ENCODE measurements around the gene SORL1-AS1.

The SORL1-AS1 gene

GRCh38 chr11:121467965-121468364 lies 15.2 kb upstream of the SORL1-AS1 start:
- DNase-seq (no peak), ATAC-seq (ENCODE audit: low FRiP score) (no peak)
- 82 to 84% methylated on average over 10 of the region's 10 CpGs for WGBS, 2 donors
- Histone ChIP-seq H3K4me1 (ENCODE audit: control insufficient read depth in 1 of 2, insufficient read depth in 2 of 2, low read length in 2 of 2) (peaks cover 2 to 4% of the 10 kb centered on the region in 2 donors), H3K9me3 (ENCODE audit: control insufficient read depth, low read length) (no peaks in the 10 kb centered on the region), H3K27me3 (ENCODE audit: control insufficient read depth in 1 of 2, insufficient read depth in 2 of 2, low read length in 1 of 2) (no peaks in the 10 kb centered on the region), H3K27ac (ENCODE audit: low read depth in 1 of 2, low read length in 2 of 2) (no peak overlapping the region), H3K4me3 (ENCODE audit: low read length in 2 of 2) (no peak overlapping the region), H3K36me3 (ENCODE audit: control insufficient read depth in 1 of 2, insufficient read depth in 2 of 2, low read length in 1 of 2) (no peaks in the 10 kb centered on the region)
- intact Hi-C loops (cut with DNase I) = no loop called here

DNA sequence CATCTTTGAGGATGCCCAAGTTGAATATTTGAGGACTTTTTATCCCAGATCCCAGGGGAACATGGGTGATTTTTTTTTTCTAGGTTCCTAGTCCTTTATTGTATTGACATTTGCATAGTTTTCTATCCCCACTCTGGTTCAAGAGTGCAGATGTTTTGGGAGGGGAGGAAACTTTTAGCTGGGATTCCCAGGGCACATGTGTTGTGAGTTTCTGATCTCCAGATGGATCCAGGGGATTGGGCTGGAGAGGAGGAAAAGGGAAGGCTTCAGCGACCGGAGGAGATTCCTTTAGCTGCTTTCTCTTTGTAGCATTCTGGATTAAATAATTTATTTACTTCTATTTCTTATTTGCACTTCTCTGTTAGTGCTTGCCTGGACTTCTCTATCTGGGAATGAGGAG lies 14.7 kb upstream of the SORL1-AS1 start:
- H3K27me3 ChIP-seq (ENCODE audit: control insufficient read depth in 1 of 2, insufficient read depth in 2 of 2, low read length in 1 of 2) = no peaks in the 10 kb centered on the region
- no peaks in the 10 kb centered on the region for H3K36me3 ChIP-seq (ENCODE audit: control insufficient read depth in 1 of 2, insufficient read depth in 2 of 2, low read length in 1 of 2)
- no peak for DNase-seq
- WGBS, 2 donors = 91% methylated on average over 2 of the region's 2 CpGs
- no peak overlapping the region for H3K4me3 ChIP-seq (ENCODE audit: low read length in 2 of 2)
- intact Hi-C loops (cut with DNase I) = no loop called here
- H3K4me1 ChIP-seq (ENCODE audit: control insufficient read depth in 1 of 2, insufficient read depth in 2 of 2, low read length in 2 of 2) = peaks cover 2 to 4% of the 10 kb centered on the region in 2 donors
- H3K27ac ChIP-seq (ENCODE audit: low read depth in 1 of 2, low read length in 2 of 2) = peak overlapping the region in 1 of 2 donors; percentile 86
- no peaks in the 10 kb centered on the region for H3K9me3 ChIP-seq (ENCODE audit: control insufficient read depth, low read length)
- no peak for ATAC-seq (ENCODE audit: low FRiP score)

DNA sequence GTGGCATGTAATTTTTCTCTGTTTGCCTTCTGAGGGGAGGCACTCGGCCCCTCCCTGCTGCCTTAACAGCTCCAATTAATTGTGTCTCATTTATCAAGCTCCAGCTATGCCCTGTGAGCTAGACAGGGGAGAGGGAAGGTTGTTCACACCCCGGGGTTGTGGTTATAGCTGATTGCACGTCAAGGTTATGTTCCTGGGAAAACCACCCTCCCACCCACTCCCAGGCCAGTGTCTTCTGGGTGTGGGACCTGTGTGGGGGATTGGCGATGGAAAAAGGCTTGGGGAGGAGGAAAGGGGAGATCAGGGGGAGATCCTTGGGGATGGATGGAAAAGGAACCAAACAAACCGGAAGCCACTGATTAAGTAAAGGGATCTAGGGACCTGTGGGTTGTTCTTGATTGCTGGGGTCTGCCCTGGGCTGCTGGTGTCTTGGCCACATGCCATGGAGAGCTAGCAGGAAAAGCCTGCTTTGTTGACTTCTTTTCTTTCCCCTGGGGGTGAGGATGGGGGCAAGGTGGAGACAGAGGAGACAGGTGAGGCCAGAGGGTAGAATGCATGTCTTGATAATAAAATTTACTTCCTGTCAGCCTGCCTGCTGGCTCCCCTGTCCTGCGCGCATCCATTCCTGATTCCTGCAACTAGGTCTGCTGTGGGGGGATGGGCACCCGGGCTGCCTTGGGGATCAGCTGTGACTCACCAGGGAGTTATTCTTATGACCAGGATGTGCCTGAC lies 13.5 kb upstream of the SORL1-AS1 start:
- H3K9me3 ChIP-seq (ENCODE audit: control insufficient read depth, low read length) = no peaks in the 10 kb centered on the region
- peak overlapping the region in 1 of 2 donors; percentile 85 for H3K27ac ChIP-seq (ENCODE audit: low read depth in 1 of 2, low read length in 2 of 2)
- no peak overlapping the region for H3K4me3 ChIP-seq (ENCODE audit: low read length in 2 of 2)
- H3K36me3 ChIP-seq (ENCODE audit: control insufficient read depth in 1 of 2, insufficient read depth in 2 of 2, low read length in 1 of 2) = no peaks in the 10 kb centered on the region
- WGBS, 2 donors = 45 to 54% methylated on average over 8 of the region's 8 CpGs
- H3K4me1 ChIP-seq (ENCODE audit: control insufficient read depth in 1 of 2, insufficient read depth in 2 of 2, low read length in 2 of 2) = peaks cover 2 to 4% of the 10 kb centered on the region in 2 donors
- DNase-seq (peak; percentile 95 to 96), ATAC-seq (ENCODE audit: low FRiP score) (peak; percentile 89)
- no peaks in the 10 kb centered on the region for H3K27me3 ChIP-seq (ENCODE audit: control insufficient read depth in 1 of 2, insufficient read depth in 2 of 2, low read length in 1 of 2)
- intact Hi-C loops (cut with DNase I) = no loop called here

DNA sequence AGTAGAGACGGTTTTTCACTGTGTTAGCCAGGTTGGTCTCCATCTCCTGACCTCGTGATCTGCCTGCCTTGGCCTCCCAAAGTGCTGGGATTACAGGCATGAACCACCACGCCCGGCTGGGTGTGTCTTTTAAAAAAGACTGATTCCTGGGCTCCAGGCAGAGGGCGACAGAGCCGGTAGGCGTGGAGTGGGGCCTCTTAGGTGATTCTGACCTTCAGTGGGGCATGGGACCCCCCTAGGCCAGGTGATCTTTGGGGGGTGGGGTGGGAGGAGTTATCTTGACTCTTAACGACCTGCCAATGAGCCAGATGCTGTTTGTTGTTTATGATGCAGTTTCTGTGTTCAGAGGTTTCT lies 12.9 kb upstream of the SORL1-AS1 start:
- Histone ChIP-seq H3K27me3 (ENCODE audit: control insufficient read depth in 1 of 2, insufficient read depth in 2 of 2, low read length in 1 of 2) (no peaks in the 10 kb centered on the region), H3K4me3 (ENCODE audit: low read length in 2 of 2) (no peak overlapping the region), H3K4me1 (ENCODE audit: control insufficient read depth in 1 of 2, insufficient read depth in 2 of 2, low read length in 2 of 2) (peaks cover 2 to 4% of the 10 kb centered on the region in 2 donors), H3K9me3 (ENCODE audit: control insufficient read depth, low read length) (no peaks in the 10 kb centered on the region), H3K36me3 (ENCODE audit: control insufficient read depth in 1 of 2, insufficient read depth in 2 of 2, low read length in 1 of 2) (no peaks in the 10 kb centered on the region), H3K27ac (ENCODE audit: low read depth in 1 of 2, low read length in 2 of 2) (peak overlapping the region in 1 of 2 donors; percentile 85)
- ATAC-seq (ENCODE audit: low FRiP score) (no peak), DNase-seq (no peak)
- 80 to 91% methylated on average over 8 of the region's 8 CpGs for WGBS, 2 donors
- intact Hi-C loops (cut with DNase I) = no loop called here

- no peak overlapping the region for H3K4me3 ChIP-seq (ENCODE audit: low read length in 2 of 2)
- no peaks in the 10 kb centered on the region for H3K27me3 ChIP-seq (ENCODE audit: control insufficient read depth in 1 of 2, insufficient read depth in 2 of 2, low read length in 1 of 2)
- H3K4me1 ChIP-seq (ENCODE audit: control insufficient read depth in 1 of 2, insufficient read depth in 2 of 2, low read length in 2 of 2) = peaks cover 2 to 4% of the 10 kb centered on the region in 2 donors
- H3K9me3 ChIP-seq (ENCODE audit: control insufficient read depth, low read length) = no peaks in the 10 kb centered on the region
- 27 to 35% methylated on average over 11 of the region's 11 CpGs for WGBS, 2 donors
- H3K36me3 ChIP-seq (ENCODE audit: control insufficient read depth in 1 of 2, insufficient read depth in 2 of 2, low read length in 1 of 2) = no peaks in the 10 kb centered on the region
- H3K27ac ChIP-seq (ENCODE audit: low read depth in 1 of 2, low read length in 2 of 2) = peak overlapping the region in 1 of 2 donors; percentile 34
- DNase-seq (peak; percentile 79 to 84), ATAC-seq (ENCODE audit: low FRiP score) (peak; percentile 58)
- intact Hi-C loops (cut with DNase I) = no loop called here
These were observed 11.7 kb upstream of the SORL1-AS1 start for GRCh38 chr11:121464352-121464946.

- H3K4me3 ChIP-seq (ENCODE audit: low read length in 2 of 2) = no peak overlapping the region
- no peak for ATAC-seq (ENCODE audit: low FRiP score)
- 88 to 95% methylated on average over 6 of the region's 6 CpGs for WGBS, 2 donors
- H3K27me3 ChIP-seq (ENCODE audit: control insufficient read depth in 1 of 2, insufficient read depth in 2 of 2, low read length in 1 of 2) = no peaks in the 10 kb centered on the region
- DNase-seq = no peak
- peak overlapping the region in 1 of 2 donors; percentile 34 for H3K27ac ChIP-seq (ENCODE audit: low read depth in 1 of 2, low read length in 2 of 2)
- no peaks in the 10 kb centered on the region for H3K36me3 ChIP-seq (ENCODE audit: control insufficient read depth in 1 of 2, insufficient read depth in 2 of 2, low read length in 1 of 2)
- H3K9me3 ChIP-seq (ENCODE audit: control insufficient read depth, low read length) = no peaks in the 10 kb centered on the region
- intact Hi-C loops (cut with DNase I) = no loop called here
- peaks cover 0 to 4% of the 10 kb centered on the region in 2 donors for H3K4me1 ChIP-seq (ENCODE audit: control insufficient read depth in 1 of 2, insufficient read depth in 2 of 2, low read length in 2 of 2)
These were observed 11.0 kb upstream of the SORL1-AS1 start for GRCh38 chr11:121463689-121464335.

DNA sequence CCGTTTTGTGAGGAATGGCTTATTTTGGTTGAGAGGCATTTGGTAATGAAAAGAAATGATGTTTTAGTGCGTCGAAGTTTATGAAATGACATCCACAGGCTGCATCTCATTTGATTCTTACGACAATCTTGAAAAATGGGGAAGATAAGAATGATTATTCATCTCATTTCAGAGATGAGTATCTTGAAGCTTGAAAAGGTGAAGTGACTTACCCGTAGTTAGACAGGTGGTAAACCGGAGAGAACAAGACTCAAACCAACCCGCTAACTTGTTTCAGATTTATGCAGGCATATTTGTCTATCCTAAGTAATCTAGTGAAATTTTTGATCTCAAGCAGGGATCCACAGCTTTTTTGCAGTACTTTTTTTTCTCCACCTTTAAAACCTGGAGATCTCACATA lies 9.1 kb upstream of the SORL1-AS1 start:
- no peak overlapping the region for H3K27ac ChIP-seq (ENCODE audit: low read depth in 1 of 2, low read length in 2 of 2)
- intact Hi-C loops (cut with DNase I) = no loop called here
- no peaks in the 10 kb centered on the region for H3K9me3 ChIP-seq (ENCODE audit: control insufficient read depth, low read length)
- H3K4me3 ChIP-seq (ENCODE audit: low read length in 2 of 2) = no peak overlapping the region
- no peaks in the 10 kb centered on the region for H3K36me3 ChIP-seq (ENCODE audit: control insufficient read depth in 1 of 2, insufficient read depth in 2 of 2, low read length in 1 of 2)
- ATAC-seq (ENCODE audit: low FRiP score) = no peak
- WGBS, 2 donors = 95% methylated on average over 7 of the region's 7 CpGs
- no peaks in the 10 kb centered on the region for H3K27me3 ChIP-seq (ENCODE audit: control insufficient read depth in 1 of 2, insufficient read depth in 2 of 2, low read length in 1 of 2)
- no peaks in the 10 kb centered on the region for H3K4me1 ChIP-seq (ENCODE audit: control insufficient read depth in 1 of 2, insufficient read depth in 2 of 2, low read length in 2 of 2)
- no peak for DNase-seq

GRCh38 chr11:121460941-121461514 lies 8.3 kb upstream of the SORL1-AS1 start:
- Histone ChIP-seq H3K36me3 (ENCODE audit: control insufficient read depth in 1 of 2, insufficient read depth in 2 of 2, low read length in 1 of 2) (no peaks in the 10 kb centered on the region), H3K9me3 (ENCODE audit: control insufficient read depth, low read length) (no peaks in the 10 kb centered on the region), H3K27me3 (ENCODE audit: control insufficient read depth in 1 of 2, insufficient read depth in 2 of 2, low read length in 1 of 2) (no peaks in the 10 kb centered on the region), H3K4me1 (ENCODE audit: control insufficient read depth in 1 of 2, insufficient read depth in 2 of 2, low read length in 2 of 2) (no peaks in the 10 kb centered on the region), H3K27ac (ENCODE audit: low read depth in 1 of 2, low read length in 2 of 2) (no peak overlapping the region), H3K4me3 (ENCODE audit: low read length in 2 of 2) (no peak overlapping the region)
- DNase-seq (no peak), ATAC-seq (ENCODE audit: low FRiP score) (no peak)
- WGBS, 2 donors = 95 to 97% methylated on average over 4 of the region's 4 CpGs
- intact Hi-C loops (cut with DNase I) = no loop called here

Data from aorta (tissue), 5 donors.